NCI-H345 treated with DMSO at 0.1 percent for 48 hours (cell line): Measurements from ENCODE around the gene DRGX.

Source experiments
- DNase-seq: peaks from one replicate; lab custom pipeline; 2025; ENCODE audit not compliant: unreplicated experiment; lab: John Stamatoyannopoulos, UW

Gene DRGX

DNA sequence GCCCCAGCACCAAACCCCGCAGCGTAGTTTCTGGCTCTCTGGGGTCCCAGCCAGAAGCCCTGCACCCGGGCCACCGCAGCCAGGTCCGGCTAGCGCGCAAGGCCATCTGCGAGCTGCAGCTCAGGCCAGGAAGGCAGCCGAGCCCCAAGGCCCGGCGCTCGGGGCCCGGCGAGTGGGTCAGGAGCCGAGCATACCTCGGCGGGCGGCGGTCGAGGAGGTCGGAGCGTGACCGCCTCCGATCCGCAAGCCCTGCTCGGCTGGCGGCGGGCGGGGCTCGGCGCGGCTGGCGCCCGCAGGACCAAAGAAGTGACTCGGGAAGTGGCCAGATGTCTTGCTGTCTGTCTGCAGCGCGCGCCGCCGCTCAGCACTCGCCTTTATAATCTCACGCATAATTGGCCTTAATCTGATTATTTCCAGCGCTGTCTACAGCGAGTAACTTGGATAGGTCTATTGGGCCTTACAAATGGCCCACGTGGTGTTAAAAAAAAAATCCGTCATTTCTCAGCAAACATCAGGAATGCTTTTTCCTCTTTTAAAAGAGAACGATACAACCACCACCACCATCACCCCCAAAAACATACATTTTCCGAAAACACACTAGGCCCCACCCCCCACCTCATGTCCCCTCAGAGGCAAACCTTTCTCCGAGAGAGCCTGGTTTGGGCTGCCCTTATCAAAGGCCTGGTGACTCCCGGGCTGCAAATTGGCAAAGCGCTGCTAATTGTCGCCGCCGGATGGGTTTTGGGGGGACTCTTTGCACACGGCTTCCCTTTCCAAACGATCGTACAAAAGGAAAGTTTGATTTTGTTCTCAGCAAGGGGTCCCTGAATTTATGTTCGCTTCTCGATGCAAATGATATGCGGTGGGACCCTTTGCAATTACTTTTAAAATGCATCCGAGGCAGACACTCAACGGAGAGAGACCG is at the start of gene DRGX:
Gene DRGX, minus strand, starts transcription at position 349 of the 925 bp plus-strand sequence. CDS start 649 bp downstream, outside the sequence.
- no peak for DNase-seq

DNA sequence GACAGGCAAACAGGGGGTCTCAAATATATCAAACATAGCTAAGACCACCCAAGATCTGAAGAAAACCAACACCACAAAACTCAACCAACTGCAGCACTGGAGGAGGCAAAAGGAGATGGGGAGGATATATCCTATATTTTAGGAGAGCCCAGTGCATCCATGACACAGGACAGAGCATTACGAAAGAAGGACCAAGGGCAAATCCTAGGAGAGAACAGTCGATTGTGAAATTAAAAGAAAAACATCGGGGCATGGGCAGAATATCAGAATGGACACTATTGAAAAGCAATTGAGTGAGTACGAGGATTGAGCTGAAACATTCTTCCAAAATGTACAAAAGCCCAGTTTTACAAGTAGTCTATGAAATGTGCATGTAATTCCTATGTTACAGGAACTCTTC is 48.5 kb upstream of the DRGX start:
- DNase-seq: no peak

DNA sequence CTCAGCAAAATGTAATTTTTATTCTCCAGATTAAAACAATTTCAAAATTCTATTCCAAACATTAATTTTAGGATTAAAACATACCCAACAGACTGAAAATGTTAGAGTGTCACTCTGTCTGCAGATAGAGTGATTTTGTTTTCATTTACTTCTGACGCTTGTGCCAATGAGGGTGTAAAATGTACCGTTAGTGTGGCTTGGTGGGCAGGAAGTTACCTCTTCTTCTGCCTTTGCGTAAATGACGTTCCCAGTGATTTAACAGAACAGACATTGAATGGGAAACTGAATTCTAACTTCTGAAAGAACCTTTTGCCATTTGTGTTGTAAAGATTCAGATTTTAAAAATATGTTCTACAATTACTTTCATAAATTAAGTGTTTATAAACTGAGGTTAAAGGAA is 47.0 kb upstream of the DRGX start:
- DNase-seq: no peak

DNA sequence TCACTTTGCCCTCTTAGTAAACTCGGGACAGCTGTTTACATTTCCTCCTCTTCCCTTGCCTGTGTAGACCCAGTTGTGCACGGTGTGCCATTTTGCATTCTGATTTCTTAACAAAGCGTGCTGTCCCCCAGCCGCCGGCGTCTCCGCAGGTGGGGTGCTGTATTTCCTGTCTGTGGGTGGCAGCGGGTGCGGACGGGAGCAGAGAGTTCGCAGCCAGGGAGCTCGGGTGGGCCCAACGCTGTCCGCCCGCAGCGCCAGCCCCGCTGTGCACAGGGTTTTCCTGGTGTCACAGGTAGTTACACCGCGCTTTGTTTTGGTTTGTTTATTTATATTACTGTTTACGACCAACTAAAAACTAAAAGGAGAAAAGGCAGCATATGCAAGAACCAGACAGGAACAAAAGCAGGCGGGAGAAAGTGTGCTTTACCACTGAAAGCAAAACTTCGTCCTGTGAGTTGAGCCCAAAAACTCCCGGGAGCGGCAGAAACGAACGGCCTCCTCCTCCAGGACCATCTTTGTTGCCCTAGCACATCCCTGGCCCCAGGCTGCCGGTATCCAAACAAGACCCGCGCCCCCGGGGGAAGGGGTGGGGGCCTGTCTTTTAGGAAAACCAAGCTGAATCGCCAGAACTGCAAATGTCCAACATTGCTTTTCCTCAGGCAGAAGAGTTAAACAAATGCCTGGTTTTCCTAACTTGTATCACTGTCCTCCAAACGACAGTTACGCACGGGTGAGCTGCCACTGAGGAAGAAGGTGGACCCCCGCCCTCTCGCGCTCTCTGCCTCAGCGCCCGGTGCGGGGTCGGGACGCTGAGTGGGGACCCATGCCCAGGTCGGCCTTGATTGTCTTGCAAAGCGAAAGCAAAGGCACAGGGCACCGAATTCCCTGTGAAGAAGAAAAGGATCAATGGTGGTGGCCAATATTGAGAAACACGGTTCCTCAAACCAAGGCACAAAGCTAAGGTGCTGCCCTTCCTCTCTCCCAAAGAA is 45.9 kb upstream of the DRGX start:
- DNase-seq: no peak

DNA sequence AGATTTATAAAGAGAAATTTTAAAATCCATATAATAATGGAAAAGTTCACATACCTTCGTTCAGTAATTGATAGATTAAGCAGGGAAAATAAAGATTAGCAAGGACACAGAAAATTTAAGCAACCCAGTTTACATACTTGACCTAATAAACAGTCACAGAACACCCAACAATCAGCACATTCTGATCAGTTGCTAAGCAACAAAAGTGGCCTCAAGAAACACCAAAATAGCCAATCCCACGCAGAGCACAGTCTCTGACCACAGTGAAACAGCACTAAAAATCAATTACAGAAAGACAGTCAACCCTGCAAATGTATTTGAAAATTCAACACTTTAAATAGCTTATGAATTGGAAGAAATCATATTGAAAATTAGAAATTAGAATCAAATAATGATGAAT is 39.3 kb upstream of the DRGX start:
- no peak for DNase-seq

DNA sequence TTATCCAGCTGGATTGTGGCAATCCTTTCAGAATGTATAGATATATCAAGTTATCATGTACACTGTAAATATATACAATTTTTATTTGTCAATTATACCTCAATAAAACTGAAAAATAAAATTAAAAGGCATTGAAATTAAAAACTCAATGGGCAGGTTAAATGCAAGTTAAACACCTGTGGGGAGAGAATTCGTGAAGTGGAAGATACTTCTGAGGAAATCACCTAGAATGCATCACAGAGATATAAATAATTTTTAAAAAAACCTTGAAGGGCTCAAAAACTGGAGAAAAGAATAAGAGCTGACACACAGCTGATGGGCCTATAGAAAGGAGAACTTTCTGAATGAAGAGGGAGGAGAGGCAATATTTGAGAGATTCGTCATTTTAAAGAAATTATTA is 37.2 kb upstream of the DRGX start:
- DNase-seq: no peak

DNA sequence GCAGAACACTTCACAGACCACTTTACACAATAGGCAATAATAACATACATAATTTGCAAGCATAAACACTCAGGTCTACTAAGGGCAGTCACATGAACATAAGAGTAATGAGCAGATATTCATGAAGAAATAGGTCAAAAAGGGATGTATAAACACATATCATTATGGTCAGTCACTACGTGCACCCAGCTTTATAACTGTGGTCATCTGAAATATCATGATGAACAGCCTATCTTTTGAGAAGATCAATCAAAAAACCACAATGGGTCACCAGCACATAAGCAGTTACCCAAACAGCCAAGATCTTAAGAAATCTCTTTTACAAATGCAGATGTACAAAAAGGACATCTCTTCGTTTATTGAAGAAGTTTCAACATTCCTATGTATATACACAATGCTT is 35.5 kb upstream of the DRGX start:
- DNase-seq: no peak

DNA sequence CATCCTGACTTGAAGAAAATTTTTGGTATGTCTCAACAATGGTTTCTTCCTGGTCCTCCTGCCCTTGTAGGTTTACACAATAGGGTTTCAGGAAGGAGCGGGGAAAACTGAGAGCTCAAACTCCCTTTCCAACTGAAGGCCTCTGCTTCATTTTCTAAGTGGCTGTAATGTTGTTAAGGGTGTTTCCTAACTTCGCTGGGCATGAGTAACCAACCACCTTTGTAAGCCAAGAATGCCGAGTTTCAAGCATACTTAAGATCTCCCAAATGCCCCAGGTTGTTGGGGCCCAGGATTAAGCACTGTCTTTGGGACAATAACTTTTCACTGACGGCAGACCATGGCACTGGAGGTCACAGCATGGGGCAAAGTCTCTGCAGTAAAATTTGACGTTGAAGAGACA is 33.6 kb upstream of the DRGX start:
- no peak for DNase-seq

DNA sequence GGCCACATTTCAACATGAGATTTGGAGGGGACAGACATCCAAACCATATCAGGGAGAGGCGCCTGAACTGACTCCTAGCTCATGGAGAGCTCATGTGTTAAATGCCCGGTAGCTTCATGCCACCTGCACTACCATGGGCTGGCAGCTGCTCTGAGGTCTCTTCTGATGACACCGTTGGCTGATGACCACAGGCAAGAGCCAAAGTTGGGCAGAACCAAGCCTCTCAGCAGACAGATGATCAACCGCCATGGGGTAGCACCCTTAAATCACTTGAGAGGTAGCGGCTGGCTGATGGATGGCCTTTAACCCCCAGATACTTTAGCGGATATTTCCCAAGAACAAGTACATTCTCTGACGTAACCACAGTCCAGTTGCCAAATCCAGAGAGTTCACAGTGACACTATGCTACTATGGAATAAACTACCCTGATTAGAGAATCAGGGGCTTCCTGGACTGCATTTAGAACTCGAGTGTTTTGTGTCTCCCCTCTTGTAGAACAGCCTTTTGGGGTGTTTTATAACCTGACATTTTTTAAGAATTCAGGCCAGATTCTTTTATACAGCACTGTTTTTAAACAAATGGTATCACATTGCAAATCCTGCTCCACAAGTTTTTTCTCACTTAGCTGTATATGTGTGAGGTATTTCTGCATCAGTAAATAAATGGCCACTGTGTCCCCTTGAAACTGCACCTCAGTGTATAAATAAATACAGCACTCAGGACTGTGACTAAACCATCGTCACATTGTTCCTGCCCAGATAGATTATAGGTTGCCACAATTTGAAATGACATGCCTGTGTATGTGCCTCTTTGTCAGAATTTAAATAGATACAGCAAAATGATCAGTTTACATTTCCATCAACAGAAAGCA is 30.8 kb upstream of the DRGX start:
- no peak for DNase-seq

DNA sequence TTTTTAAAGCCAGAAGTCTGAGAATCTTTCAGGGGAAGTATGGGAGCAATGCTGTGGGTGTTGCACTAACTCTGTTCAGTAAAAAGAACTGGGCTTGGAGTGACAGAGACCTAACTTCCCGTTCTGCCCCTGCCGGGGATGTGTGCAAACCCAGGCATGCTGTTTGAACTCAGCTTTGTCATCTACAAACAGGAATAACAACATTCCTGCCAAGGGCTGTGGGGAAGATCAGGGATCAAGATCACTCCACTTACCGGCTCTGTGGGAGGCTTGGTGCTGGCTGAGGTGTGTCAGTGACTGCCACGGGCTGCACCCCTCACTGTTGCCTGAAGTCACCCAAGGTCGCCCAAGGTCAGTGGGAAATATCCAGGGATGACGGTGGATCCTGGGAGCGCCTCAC is 23.1 kb upstream of the DRGX start:
- no peak for DNase-seq

DNA sequence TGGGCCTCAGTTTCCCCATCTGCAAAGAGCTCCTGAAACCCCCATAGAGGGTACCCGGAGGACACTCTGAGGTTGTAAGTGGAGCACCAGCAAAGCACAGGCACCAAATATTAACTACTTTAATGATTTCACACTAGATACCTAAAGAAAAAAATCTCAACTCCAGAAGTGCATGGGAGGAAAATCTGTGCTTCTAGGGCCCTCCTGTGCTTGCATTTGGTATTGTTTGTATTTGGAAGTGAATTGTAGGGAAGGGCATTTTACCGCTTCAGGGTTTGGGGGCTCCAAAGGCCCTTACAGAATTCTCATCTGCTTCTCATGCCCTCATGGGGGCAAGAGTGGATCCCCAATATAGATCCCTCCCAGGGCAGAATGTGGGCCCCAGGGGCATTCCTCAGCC is 22.4 kb upstream of the DRGX start:
- no peak for DNase-seq

DNA sequence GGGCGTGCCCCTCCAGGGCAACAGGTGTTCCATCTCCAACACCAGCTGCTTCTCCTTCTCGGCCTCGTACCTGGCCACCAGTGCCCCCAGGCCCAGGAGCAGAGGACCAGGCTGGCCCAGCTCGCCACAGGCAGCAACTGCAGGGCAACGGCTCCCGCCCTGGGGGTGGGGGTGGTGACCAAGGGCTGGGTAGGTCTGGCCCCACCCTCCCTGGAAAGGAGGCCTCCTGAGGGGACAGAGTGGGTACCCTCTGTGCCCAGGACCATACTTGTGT is 22.1 kb upstream of the DRGX start:
- no peak for DNase-seq

DNA sequence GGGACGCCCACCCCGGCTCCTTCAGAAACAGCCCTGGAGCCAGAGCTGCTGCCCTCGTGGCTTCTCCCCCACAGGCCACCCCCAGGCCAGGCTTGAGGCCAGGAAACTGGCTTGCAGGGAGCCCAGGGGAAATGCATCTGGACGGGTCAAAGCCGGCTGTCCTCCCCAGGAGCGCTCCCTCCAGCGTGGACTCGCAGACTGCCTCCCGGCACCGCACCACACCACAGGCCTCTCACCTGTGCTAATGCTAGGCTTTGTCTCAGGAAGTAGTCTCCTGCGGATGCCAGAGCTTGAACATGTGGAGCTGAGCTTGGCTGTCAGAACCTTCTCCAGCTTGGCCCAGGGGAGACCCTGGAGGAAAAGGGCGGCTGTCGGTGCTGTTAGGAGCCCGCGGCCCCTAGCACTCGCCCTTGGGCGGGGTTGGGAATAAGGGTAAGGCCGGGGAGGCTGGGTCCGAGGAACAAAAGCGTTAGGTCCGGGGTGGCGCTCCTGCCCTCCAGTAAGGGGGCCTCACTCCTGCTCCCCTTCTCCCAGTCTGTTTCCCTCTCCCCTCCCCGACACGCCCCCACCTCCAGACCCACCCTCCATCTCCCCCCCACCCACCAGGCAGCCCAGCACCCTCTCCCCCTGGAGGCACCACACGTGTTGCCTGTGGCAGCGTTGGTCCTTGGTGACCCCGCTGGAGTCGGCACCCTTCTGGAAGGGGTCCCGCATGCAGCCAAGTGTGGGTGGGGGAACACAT is 21.6 kb upstream of the DRGX start:
- DNase-seq: no peak

DNA sequence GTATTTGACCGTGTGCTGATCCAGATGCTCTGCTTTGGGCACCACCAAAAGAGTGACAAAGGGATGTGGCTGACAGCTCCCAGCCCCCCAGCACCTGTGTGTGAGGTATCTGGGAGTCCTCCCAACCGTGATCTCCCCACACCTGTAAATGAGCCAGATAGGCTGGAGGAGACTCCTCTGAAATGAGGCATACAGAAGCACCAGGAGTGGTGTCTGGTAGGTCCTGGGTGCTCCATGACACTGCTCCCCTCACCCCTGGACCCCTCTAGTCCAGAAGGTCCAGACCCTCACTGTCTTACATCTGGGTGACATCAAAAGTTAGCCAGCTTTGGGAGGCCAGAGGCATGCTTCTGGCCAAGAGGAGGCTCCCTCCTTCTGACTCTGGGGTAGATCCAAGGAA is 20.0 kb upstream of the DRGX start:
- no peak for DNase-seq

DNA sequence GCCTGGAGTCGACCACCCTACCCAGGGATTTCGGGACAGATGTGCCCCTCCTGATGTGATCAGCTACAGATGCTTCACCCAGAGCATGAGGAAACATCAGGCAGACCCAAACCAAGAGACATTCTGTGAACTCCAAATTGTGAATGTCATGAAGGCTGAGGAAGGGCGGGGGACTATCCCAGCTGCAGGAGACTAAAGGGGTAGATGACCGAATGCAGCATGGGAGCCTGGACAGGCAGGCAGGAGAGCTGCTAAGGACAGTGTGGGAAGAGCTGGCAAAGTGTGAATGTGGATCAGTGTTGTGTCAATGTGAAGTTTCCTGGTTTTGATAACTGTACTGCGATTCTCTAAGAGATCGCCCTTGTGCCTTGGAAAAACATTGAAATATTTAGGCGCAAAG is 19.2 kb upstream of the DRGX start:
- DNase-seq: no peak

DNA sequence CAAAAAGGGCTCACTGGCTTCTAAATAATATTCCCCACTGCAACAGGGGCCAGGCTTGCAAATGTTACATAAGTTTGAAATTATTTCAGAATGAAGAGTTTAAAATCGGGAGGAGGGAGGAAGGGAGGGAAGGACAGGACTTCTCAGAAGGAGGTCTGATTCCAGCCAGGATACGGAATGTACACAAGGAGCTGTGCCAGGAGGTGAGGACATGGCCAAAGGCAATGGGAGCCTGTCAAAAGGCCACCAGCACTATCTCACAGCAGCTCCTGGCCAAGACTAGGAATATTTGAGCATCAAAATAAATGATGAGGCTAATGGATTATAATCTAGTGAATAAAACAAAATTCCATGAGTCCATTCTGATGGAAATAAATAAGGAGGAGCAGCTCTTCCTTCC is 18.6 kb upstream of the DRGX start:
- DNase-seq: no peak

DNA sequence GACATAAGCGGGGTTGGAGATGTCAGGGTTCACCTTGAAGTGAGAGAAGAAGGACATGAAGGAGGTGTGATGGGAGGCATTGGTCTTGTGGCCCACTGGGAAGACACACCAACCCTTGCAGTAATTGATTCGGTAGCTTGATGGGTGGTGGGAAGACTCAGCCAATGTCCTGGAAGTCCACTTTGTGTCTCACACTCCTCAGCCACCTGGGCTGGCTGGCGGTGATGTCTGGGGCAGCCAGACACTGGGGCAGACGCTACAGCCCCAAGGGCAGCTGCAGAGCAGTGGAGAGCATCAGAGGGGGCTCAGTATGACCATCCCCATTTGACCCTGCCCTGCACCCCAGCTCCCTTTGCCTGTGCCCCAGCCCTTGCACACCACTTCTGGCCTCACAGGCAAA is 16.7 kb upstream of the DRGX start:
- no peak for DNase-seq

DNA sequence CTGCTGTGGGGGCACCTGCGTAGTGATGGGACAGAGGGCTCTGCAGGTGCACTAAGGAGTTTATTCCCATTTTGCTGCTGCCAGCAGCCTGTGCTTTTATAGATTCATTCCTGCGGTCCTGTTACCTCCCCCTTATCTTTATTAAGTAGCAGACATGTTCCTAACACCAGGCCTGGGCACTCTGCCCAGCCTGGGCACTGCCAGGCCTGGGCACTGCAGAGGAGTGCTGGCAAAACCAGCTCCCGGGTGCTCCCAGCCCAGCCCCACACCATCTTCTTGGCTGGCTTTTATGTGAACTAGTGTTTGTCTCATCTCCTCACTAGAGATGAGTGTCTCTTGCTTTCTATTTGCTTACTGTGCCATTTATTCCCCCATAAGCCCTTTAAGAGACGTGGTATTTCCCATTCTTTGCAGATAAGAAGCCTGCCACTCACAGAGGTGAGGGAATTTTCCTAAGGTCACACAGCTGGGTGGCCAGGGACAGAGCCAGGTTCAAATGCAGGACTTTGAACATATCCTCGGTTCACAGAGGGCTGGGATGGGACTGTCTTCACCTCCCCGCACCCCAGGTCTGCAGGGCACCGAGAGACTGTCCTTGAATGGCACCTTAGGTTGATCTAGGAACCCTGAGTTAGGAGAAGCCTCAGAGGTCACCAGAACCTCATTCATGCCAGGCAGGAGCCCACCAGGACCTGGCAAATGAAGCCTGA is 14.6 kb upstream of the DRGX start:
- no peak for DNase-seq

DNA sequence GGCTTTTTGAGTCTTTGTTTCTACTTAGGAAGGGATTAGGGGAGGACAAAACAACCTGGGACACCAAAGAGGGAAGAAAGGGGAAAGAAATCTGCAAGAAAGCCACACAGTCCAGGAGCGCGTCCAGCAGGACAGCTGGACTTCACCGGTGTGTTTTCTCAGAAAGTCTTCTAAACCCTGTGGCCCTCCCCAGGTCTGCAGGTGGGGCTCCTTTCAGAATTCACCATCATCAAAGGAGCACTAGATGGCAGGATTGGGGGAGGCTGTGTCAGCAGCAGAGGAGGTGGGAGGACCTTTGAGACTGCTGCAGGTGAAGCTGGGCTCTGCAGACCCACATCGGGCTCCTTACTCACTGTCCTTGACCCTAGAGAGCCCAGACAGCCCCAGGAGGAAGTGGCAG is 13.9 kb upstream of the DRGX start:
- DNase-seq: no peak
